AG04450 (cell line): ENCODE measurements around the gene ST8SIA4. TPM values are rescaled to one million over a fixed set of nuclear protein-coding genes. Genes with fewer than 3 reads are reported as not detected.
A peak's percentile ranks its signal among the peaks of the same experiment; 100 is the strongest.

ENCODE experiments used
- CTCF ChIA-PET: fragments of 300-600, 350-600 bp; formaldehyde crosslinking; extraction: SDS; loops from one replicate; lab custom pipeline; 2022; ENCODE audit warnings: antibody characterized with exemption, inconsistent platforms; lab: Charles Lee
- POLR2A ChIA-PET: fragments of 350-600 bp; formaldehyde crosslinking; extraction: SDS; loops from one replicate; lab custom pipeline; 2021; ENCODE audit warnings: antibody characterized with exemption, inconsistent platforms; lab: Yijun Ruan, JAX
- DNase-seq: peaks from one replicate; pipeline ENCODE4 v3.0.0-alpha.2; 2011; ENCODE audit warnings: low read depth, low spot score
- H3K27ac ChIP-seq: one replicate; pipeline ENCODE4 v1.5.1; 2012; ENCODE audit warnings: low read depth, low read length, control low read depth
- H3K27me3 ChIP-seq: one replicate; pipeline ENCODE4 v1.6.0; 2012; ENCODE audit warnings: low read length; ENCODE audit not compliant: control insufficient read depth, insufficient read depth
- H3K4me3 ChIP-seq: 2 replicates; pipeline ENCODE4 v1.5.1; 2011; ENCODE audit warnings: mild to moderate bottlenecking, low read depth, low read length, control low read depth
- H3K9me3 ChIP-seq: 2 replicates; pipeline ENCODE4 v1.5.1; 2012; ENCODE audit warnings: low read length; ENCODE audit not compliant: control insufficient read depth, insufficient read depth
- polyA plus RNA-seq: library from polyadenylated mRNA; depleted of rRNA; stranded (reverse); fragments of >200 nt; gene quantifications from 2 replicates; pipeline ENCODE4 v1.2.3, GENCODE V29; 2011
- TF ChIP-seq, protein P1 (sequence below): IDR thresholded peaks from 2 replicates; pipeline ENCODE4 v1.5.1; 2011; ENCODE audit warnings: low read depth, low read length, control low read depth, inconsistent platforms

Gene ST8SIA4
- polyA plus RNA-seq, 1 experiment, result 0.02 TPM

GRCh38 chr5:100905259-100905914 lies 2.3 kb upstream of the ST8SIA4 start:
- no peak for DNase-seq
- CTCF ChIA-PET, result no interaction called here
- TF ChIP-seq, protein P1, sequence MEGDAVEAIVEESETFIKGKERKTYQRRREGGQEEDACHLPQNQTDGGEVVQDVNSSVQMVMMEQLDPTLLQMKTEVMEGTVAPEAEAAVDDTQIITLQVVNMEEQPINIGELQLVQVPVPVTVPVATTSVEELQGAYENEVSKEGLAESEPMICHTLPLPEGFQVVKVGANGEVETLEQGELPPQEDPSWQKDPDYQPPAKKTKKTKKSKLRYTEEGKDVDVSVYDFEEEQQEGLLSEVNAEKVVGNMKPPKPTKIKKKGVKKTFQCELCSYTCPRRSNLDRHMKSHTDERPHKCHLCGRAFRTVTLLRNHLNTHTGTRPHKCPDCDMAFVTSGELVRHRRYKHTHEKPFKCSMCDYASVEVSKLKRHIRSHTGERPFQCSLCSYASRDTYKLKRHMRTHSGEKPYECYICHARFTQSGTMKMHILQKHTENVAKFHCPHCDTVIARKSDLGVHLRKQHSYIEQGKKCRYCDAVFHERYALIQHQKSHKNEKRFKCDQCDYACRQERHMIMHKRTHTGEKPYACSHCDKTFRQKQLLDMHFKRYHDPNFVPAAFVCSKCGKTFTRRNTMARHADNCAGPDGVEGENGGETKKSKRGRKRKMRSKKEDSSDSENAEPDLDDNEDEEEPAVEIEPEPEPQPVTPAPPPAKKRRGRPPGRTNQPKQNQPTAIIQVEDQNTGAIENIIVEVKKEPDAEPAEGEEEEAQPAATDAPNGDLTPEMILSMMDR, result no peak
- Histone ChIP-seq H3K9me3 (no peaks in the 10 kb centered on the region; the same call in 1 of the 2 replicates), H3K27me3 (peaks cover 14% of the 10 kb centered on the region), H3K27ac (no peak overlapping the region), H3K4me3 (no peak overlapping the region)
- POLR2A ChIA-PET, result no interaction called here

DNA sequence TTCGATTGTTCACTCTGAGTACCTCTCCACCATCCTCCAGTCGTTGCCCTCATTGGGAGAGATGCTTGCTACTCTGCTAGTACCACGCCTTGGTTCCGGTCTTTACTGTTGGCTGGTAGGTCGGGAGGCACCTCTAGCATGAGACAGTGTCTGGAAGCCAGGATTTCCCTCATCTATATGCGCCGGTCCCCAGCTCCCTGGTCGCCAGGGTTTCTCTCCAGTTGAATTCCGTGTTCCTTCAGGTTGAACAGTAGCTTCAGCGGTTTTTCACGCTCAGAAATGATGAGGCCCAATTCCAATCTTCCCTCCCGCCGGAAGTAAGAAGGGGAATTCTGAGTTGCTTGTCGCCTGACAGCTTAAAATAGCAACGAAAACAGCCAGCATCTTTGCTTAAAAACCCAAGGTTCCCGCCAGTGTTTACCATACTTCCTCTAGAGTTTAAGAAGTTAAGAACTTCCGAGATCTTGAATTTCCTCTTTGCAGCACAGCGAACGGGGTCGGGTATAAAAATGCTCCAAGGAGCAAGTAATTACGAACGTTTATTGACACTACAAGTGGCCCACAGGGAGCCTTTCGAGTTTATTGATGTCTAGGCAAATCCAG lies 1.3 kb upstream of the ST8SIA4 start:
- CTCF ChIA-PET, result no interaction called here
- H3K4me3 ChIP-seq, result no peak overlapping the region
- H3K27me3 ChIP-seq, result peaks cover 14% of the 10 kb centered on the region
- POLR2A ChIA-PET, result no interaction called here
- H3K9me3 ChIP-seq, result no peaks in the 10 kb centered on the region; the same call in 1 of the 2 replicates
- TF ChIP-seq, protein P1, result no peak
- H3K27ac ChIP-seq, result no peak overlapping the region
- DNase-seq, result no peak

DNA sequence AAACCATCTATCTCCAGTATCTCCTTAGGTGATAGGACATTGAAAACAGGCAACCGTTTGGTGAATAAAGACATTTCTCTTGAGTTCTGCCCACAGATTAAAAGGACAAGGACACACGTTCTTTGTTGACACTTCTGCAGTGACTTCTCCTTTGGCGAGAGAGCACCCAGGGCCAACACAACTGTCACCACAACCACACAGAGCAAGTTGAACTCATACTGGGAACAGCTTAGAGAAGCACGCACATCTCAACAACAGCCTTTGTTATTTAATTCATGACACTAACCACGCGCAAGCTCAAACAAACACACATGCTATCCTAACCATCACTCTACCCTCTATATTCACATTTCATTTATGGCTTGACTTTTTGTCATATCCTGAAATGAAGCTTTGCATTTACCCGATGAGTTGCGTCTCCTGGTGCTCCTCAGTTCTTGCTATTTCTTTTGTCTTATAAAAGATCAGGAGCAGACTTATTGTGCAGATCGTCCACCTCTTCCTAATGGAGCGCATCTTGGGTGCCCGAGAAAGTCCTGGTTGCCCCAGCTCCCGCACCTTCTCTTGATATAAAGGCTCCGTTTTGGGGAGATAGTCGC lies 543 bp downstream of the ST8SIA4 start:
- Histone ChIP-seq H3K27ac (no peak overlapping the region), H3K9me3 (no peaks in the 10 kb centered on the region; the same call in 1 of the 2 replicates), H3K4me3 (peak overlapping the region; percentile 54), H3K27me3 (peaks cover 14% of the 10 kb centered on the region)
- no peak for DNase-seq
- ChIA-PET CTCF (interaction anchor here (0.9 kb wide), 1 partner anchor 205 kb away, joined by 3 read pairs; no protein-coding TSS in a partner anchor), POLR2A (no interaction called here)
- TF ChIP-seq, protein P1, result no peak

DNA sequence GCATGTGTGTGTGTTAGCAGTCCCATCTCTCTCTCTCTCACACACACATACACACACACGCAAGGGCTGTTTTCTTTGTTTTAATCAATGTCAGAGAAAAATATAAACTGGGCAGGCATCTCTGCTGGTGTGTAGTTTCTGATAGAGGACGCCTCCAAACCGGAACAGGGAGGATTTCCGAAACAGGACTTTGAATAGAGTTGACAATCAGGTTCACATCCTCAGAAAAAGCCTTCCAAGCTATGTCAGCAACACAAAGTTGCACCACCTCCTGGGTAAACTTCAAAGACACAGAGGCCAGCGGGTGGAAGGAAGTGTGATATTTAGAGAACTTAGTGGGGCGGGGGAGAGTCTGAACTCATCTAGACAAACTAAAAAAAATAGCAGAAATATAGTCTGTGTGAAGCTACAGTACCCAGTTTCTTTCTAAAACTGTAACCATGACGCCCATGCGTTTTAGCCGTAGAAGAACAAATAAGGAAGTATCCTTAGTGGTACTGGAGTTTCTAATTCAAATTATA lies 1.2 kb downstream of the ST8SIA4 start:
- DNase-seq, result no peak
- Histone ChIP-seq H3K4me3 (no peak overlapping the region), H3K27ac (no peak overlapping the region), H3K27me3 (peaks cover 14% of the 10 kb centered on the region), H3K9me3 (no peaks in the 10 kb centered on the region; the same call in 1 of the 2 replicates)
- CTCF ChIA-PET, result interaction anchor here (0.6 to 0.9 kb wide), 2 partner anchors 204 to 777 kb away, joined by 3 read pairs; no protein-coding TSS in a partner anchor
- POLR2A ChIA-PET, result no interaction called here
- TF ChIP-seq, protein P1, result no peak
